ENCODE measurements around the gene TACO1. TPM values are rescaled to one million over a fixed set of nuclear protein-coding genes. Genes with fewer than 3 reads are reported as not detected.
A peak's percentile ranks its signal among the peaks of the same experiment; 100 is the strongest.

TACO1 gene
- total and polyA plus RNA-seq, 9 of the 15 experiments (the other 6 are each of a cell fraction or from before 2014, with no cell fraction given) = 10.3 to 41.6 (median 30.9) TPM

- TF ChIP-seq TAF1 (IDR thresholded peaks at IDR 0.05; ENCODE audit: control insufficient read depth, extremely low read depth, insufficient read depth, low read length, severe bottlenecking) (peak; percentile 24), ZNF217 (CRISPR knock-in tag; IDR thresholded peaks at IDR 0.05) (no peak), TEAD1 (CRISPR knock-in tag; IDR thresholded peaks at IDR 0.05) (no peak), FOXA3 (CRISPR knock-in tag; conservative IDR thresholded peaks at IDR 0.05 in 1 of 2, IDR thresholded peaks at IDR 0.05 in 1 of 2) (no peak), RBM14 (IDR thresholded peaks at IDR 0.05; ENCODE audit: borderline replicate concordance, insufficient read depth, low read depth, low read length) (no peak), ZBTB7A (IDR thresholded peaks at IDR 0.05; ENCODE audit: borderline replicate concordance, control insufficient read depth, low read depth, low read length) (no peak), HMGN3 (IDR thresholded peaks at IDR 0.05; ENCODE audit: borderline replicate concordance, extremely low read depth, insufficient read length, low read depth, low read length) (no peak), ZNF586 (CRISPR knock-in tag; conservative IDR thresholded peaks at IDR 0.05) (no peak), ZBTB17 (CRISPR knock-in tag; IDR thresholded peaks at IDR 0.05) (no peak), TBP (optimal IDR thresholded peaks at IDR 0.05; ENCODE audit: low read depth, low read length) (peak; percentile 19), NCOA4 (IDR thresholded peaks at IDR 0.05; ENCODE audit: partially characterized antibody) (no peak), STAG1 (CRISPR knock-in tag; IDR thresholded peaks at IDR 0.05; ENCODE audit: borderline replicate concordance) (no peak), MXI1 (IDR thresholded peaks at IDR 0.05; ENCODE audit: low read depth, low read length) (no peak), ZNF253 (CRISPR knock-in tag; conservative IDR thresholded peaks at IDR 0.05) (no peak), CBX5 (IDR thresholded peaks at IDR 0.05; ENCODE audit: borderline replicate concordance, low read depth) (no peak)
These were observed 22.1 kb downstream of the TACO1 start (continued) for GRCh38 chr17:63622574-63623390.

Data from K562 (cell line).